Tibial nerve (tissue), 3 donors: ENCODE results near the gene OLA1.

Experiments
- CTCF ChIP-seq, 5 experiments: fragments of 200-600 bp in 3 of 5; fragments of 450-650 bp in 2 of 5; sonication (generic) in 3 of 5; IDR thresholded peaks; one replicate each; pipeline ENCODE4 v1.5.1; 2016 to 2019; ENCODE audit warnings: antibody characterized with exemption in 5 of 5, mild to moderate bottlenecking in 3 of 5, moderate library complexity in 2 of 5
- POLR2A ChIP-seq, 2 donors: fragments of 450-650 bp; IDR thresholded peaks; one replicate each; pipeline ENCODE4 v1.6.1; 2017; ENCODE audit warnings: antibody characterized with exemption in 2 of 2, mild to moderate bottlenecking in 2 of 2, moderate library complexity in 2 of 2

GRCh38 chr2:174036825-174037224 lies 211.5 kb downstream of the OLA1 start:
- TF ChIP-seq CTCF (IDR thresholded peaks at IDR 0.05), result no peak
- no peak for TF ChIP-seq POLR2A (IDR thresholded peaks at IDR 0.05)
